Heart left ventricle (tissue), 16 donors: ENCODE measurements around the gene IGF2R. TPM values are rescaled to one million over a fixed set of nuclear protein-coding genes. Genes with fewer than 3 reads are reported as not detected.

ENCODE experiments used
- ATAC-seq, 4 donors: fragments of 200-7000 bp; cut with Tn5 transposase; one replicate each; pipeline ENCODE4 v1.9.1; 2020 to 2022; ENCODE audit warnings: moderate library complexity in 4 of 4, mild to moderate bottlenecking in 3 of 4, moderate number of reproducible peaks in 1 of 4
- DNase-seq, 5 donors: peaks; one replicate each; pipeline ENCODE4 v3.0.0-alpha.2; 2020
- H3K27ac ChIP-seq, 12 donors: fragments of 200-600 bp; sonication (generic) in 4 of 12; one replicate each; pipeline versions ENCODE4 v1.5.0 to v1.8.0; 2016 to 2022; ENCODE audit warnings: mild to moderate bottlenecking in 2 of 12
- H3K27me3 ChIP-seq, 9 donors: fragments of 200-600 bp; sonication (generic) in 2 of 9; one replicate each; pipeline versions ENCODE4 v1.5.1 to v1.8.0; 2016 to 2022; ENCODE audit warnings: mild to moderate bottlenecking in 3 of 9
- H3K36me3 ChIP-seq, 9 donors: fragments of 200-600 bp; sonication (generic) in 2 of 9; one replicate each; pipeline versions ENCODE4 v1.5.0 to v1.8.0; 2018 to 2022; ENCODE audit warnings: mild to moderate bottlenecking in 2 of 9
- H3K4me1 ChIP-seq, 12 donors: fragments of 200-600 bp; sonication (generic) in 4 of 12; one replicate each; pipeline versions ENCODE4 v1.5.0 to v1.8.0; 2016 to 2022; ENCODE audit warnings: mild to moderate bottlenecking in 3 of 12
- H3K4me3 ChIP-seq, 12 donors: fragments of 200-600 bp; sonication (generic) in 4 of 12; one replicate each; pipeline versions ENCODE4 v1.5.0 to v1.8.0; 2017 to 2022; ENCODE audit warnings: mild to moderate bottlenecking in 9 of 12, moderate library complexity in 4 of 12
- H3K9me3 ChIP-seq, 12 donors: fragments of 200-600 bp; sonication (generic) in 4 of 12; one replicate each; pipeline versions ENCODE4 v1.5.0 to v1.8.0; 2016 to 2022; ENCODE audit warnings: mild to moderate bottlenecking in 1 of 12
- POLR2A ChIP-seq, 2 donors: fragments of 450-650 bp; IDR thresholded peaks; one replicate each; pipeline ENCODE4 v1.6.1; 2017; ENCODE audit warnings: antibody characterized with exemption in 2 of 2, mild to moderate bottlenecking in 2 of 2, moderate library complexity in 2 of 2
- WGBS, 4 donors: extraction: QIAGEN DNeasy Blood & Tissue Kit in 2 of 4; methylation state at CpG; one replicate each; pipeline versions ENCODE4 v1.1.5 to v1.1.7; 2013 to 2018; 5-methylcytosine and 5-hydroxymethylcytosine counted together
- intact Hi-C, 10 donors: fragments of 100-400 bp; cut with DNase I; formaldehyde crosslinking; loops; one replicate each; pipeline versions ENCODE4 v1.11.1 to v1.14.2; 2022
- polyA plus RNA-seq, 2 donors: library from polyadenylated mRNA; stranded (reverse); fragments of 200-250 nt; gene quantifications; one replicate each; pipeline ENCODE4 v1.2.3, GENCODE V29; 2013
- total RNA-seq, 9 donors: library from RNA; depleted of rRNA in 2 of 9; stranded (reverse); fragments of >200 nt in 2 of 9; fragmentation: NEBNext Ultra II Directional in 3 of 9; extraction: Animal tissue kit (Norgen Biotek cat#: 25700) in 3 of 9; gene quantifications; one replicate each; pipeline versions ENCODE4 v1.1.0 to v1.2.4, GENCODE V29; 2016 to 2023
- TF ChIP-seq, protein P1 (sequence below), 12 donors: fragments of 200-600 bp; sonication (generic) in 4 of 12; IDR thresholded peaks; one replicate each; pipeline versions ENCODE4 v1.5.0 to v1.8.0; 2018 to 2022; ENCODE audit warnings: antibody characterized with exemption in 12 of 12, mild to moderate bottlenecking in 5 of 12
- donor health status: ischemic (EF 13 %, LVEDD 7.1; RV severe dilation, severe dysfunction).
- donor health status: healthy with polysubstance abuse.
- donor health status: DM: no; HTN: yes; CAD: no.
- donor health status: DM: no; HTN: no; CAD: no.
- donor health status: ischemic (EF 25% LVEDD 6.9; RV normal size, moderate dysfunction).
- donor health status: ischemic (EF 25% LVEDD 5.7; RV mildly dilated, moderate dysfunction).
- donor health status: healthy.
- donor health status: DM: yes; HTN: yes; CAD: no.
- donor health status: ischemic (EF 35%, LVEDD 5.7; RV mildly dilated, moderate dysfunction).
- donor health status: nonischemic (EF 11% LVEDD 7.7; RV severe dilation, severe dysfunction).
- donor health status: DM: yes; HTN: yes; CAD: no.
- donor health status: PGD.
- donor health status: ischemic (EF 29% LVEDD 5.4; RV normal size, mild dysfunction).
- donor health status: nonischemic (EF 23%, LVEDD 6.1; RV moderate dilation, normal function).

IGF2R gene
- total and polyA plus RNA-seq, 11 donors: 15.4 to 111 (median 68.5) TPM

DNA sequence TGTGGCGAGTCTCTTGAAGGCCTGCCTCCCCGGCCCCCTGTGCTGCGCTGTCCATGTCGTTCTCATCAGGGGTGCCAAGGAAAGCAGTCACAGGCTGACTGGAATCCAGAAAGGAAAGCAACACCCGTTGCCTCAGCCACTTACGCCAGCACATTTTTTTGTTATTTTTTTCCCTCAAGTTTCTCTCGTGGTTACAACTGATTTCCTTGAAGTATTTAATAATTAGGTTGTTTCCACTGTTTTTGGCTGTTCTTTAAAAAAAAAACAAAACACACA is 134.9 kb downstream of the IGF2R start:
- Histone ChIP-seq H3K4me1 (peaks cover 0 to 20% (median 0%) of the 10 kb centered on the region in 12 donors), H3K36me3 (peaks cover 2 to 76% (median 50%) of the 10 kb centered on the region in 9 donors), H3K27me3 (no peaks in the 10 kb centered on the region), H3K4me3 (no peak overlapping the region), H3K27ac (no peak overlapping the region), H3K9me3 (no peaks in the 10 kb centered on the region)
- no peak for TF ChIP-seq POLR2A (IDR thresholded peaks at IDR 0.05)
- TF ChIP-seq, protein P1, sequence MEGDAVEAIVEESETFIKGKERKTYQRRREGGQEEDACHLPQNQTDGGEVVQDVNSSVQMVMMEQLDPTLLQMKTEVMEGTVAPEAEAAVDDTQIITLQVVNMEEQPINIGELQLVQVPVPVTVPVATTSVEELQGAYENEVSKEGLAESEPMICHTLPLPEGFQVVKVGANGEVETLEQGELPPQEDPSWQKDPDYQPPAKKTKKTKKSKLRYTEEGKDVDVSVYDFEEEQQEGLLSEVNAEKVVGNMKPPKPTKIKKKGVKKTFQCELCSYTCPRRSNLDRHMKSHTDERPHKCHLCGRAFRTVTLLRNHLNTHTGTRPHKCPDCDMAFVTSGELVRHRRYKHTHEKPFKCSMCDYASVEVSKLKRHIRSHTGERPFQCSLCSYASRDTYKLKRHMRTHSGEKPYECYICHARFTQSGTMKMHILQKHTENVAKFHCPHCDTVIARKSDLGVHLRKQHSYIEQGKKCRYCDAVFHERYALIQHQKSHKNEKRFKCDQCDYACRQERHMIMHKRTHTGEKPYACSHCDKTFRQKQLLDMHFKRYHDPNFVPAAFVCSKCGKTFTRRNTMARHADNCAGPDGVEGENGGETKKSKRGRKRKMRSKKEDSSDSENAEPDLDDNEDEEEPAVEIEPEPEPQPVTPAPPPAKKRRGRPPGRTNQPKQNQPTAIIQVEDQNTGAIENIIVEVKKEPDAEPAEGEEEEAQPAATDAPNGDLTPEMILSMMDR (IDR thresholded peaks at IDR 0.05): no peak
- intact Hi-C loops: loop anchor here in 1 of 10 donors (10.0 kb wide), 1 partner anchor 239 kb away; no protein-coding TSS in a partner anchor
- WGBS, 4 donors: 81 to 90% (median 87%) methylated on average over 7 of the region's 7 CpGs
- no peak for ATAC-seq
- DNase-seq: no peak

DNA sequence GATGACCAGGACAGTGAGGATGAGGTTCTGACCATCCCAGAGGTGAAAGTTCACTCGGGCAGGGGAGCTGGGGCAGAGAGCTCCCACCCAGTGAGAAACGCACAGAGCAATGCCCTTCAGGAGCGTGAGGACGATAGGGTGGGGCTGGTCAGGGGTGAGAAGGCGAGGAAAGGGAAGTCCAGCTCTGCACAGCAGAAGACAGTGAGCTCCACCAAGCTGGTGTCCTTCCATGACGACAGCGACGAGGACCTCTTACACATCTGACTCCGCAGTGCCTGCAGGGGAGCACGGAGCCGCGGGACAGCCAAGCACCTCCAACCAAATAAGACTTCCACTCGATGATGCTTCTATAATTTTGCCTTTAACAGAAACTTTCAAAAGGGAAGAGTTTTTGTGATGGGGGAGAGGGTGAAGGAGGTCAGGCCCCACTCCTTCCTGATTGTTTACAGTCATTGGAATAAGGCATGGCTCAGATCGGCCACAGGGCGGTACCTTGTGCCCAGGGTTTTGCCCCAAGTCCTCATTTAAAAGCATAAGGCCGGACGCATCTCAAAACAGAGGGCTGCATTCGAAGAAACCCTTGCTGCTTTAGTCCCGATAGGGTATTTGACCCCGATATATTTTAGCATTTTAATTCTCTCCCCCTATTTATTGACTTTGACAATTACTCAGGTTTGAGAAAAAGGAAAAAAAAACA is 136.1 kb downstream of the IGF2R start:
- 94 to 96% (median 95%) methylated on average over 20 of the region's 20 CpGs for WGBS, 4 donors
- Histone ChIP-seq H3K4me3 (no peak overlapping the region), H3K9me3 (no peaks in the 10 kb centered on the region), H3K4me1 (peaks cover 0 to 12% (median under 1%) of the 10 kb centered on the region in 12 donors), H3K36me3 (peaks cover 2 to 71% (median 41%) of the 10 kb centered on the region in 9 donors), H3K27ac (no peak overlapping the region), H3K27me3 (no peaks in the 10 kb centered on the region)
- no peak for ATAC-seq
- TF ChIP-seq POLR2A (IDR thresholded peaks at IDR 0.05): no peak
- TF ChIP-seq, protein P1 (IDR thresholded peaks at IDR 0.05): no peak
- intact Hi-C loops: loop anchor here in 1 of 10 donors (10.0 kb wide), 1 partner anchor 240 kb away; no protein-coding TSS in a partner anchor
- no peak for DNase-seq

DNA sequence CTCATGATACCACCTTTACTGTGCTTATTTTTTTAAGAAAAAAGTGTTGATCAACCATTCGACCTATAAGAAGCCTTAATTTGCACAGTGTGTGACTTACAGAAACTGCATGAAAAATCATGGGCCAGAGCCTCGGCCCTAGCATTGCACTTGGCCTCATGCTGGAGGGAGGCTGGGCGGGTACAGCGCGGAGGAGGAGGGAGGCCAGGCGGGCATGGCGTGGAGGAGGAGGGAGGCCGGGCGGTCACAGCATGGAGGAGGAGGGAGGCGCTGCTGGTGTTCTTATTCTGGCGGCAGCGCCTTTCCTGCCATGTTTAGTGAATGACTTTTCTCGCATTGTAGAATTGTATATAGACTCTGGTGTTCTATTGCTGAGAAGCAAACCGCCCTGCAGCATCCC is 137.1 kb downstream of the IGF2R start:
- Histone ChIP-seq H3K4me1 (peaks cover 0 to 6% (median 0%) of the 10 kb centered on the region in 12 donors), H3K9me3 (no peaks in the 10 kb centered on the region), H3K36me3 (peaks cover 2 to 73% (median 47%) of the 10 kb centered on the region in 9 donors), H3K4me3 (no peak overlapping the region), H3K27me3 (no peaks in the 10 kb centered on the region), H3K27ac (no peak overlapping the region)
- TF ChIP-seq, protein P1 (IDR thresholded peaks at IDR 0.05): no peak
- TF ChIP-seq POLR2A (IDR thresholded peaks at IDR 0.05): no peak
- 93 to 99% (median 96%) methylated on average over 14 of the region's 14 CpGs for WGBS, 4 donors
- intact Hi-C loops: loop anchor here in 1 of 10 donors (10.0 kb wide), 1 partner anchor 241 kb away; no protein-coding TSS in a partner anchor
- DNase-seq: no peak
- ATAC-seq: no peak

DNA sequence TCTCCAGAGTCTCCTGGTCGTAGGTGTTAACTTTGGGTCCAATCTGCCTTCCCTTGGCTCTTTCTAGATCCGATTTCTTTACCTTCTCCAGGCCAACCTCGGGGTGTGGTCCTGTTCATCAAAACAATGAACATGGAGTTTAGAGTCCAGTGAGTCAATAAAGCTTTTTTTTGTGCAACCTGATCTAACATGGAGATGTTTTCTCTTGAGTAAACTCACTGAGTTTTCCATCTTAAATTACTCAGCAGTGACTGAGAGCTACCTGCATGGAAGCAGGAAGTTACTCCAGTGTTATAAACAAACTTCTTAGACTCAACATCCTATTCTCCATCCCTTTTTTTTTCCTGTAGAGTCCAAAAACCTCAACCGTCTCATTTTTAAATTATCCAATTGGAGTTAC is 137.8 kb downstream of the IGF2R start:
- Histone ChIP-seq H3K27ac (no peak overlapping the region), H3K4me1 (peaks cover 0 to 5% (median 0%) of the 10 kb centered on the region in 12 donors), H3K4me3 (no peak overlapping the region), H3K9me3 (no peaks in the 10 kb centered on the region), H3K27me3 (no peaks in the 10 kb centered on the region), H3K36me3 (peaks cover 2 to 67% (median 47%) of the 10 kb centered on the region in 9 donors)
- ATAC-seq (no peak), DNase-seq (no peak)
- intact Hi-C loops: loop anchor here in 1 of 10 donors (10.0 kb wide), 1 partner anchor 242 kb away; no protein-coding TSS in a partner anchor
- WGBS, 4 donors: 92 to 96% (median 94%) methylated on average over 4 of the region's 4 CpGs
- TF ChIP-seq, protein P1 (IDR thresholded peaks at IDR 0.05): no peak
- TF ChIP-seq POLR2A (IDR thresholded peaks at IDR 0.05): no peak
